OCI-LY3 (cell line): ENCODE measurements around the gene SPRY1.

ENCODE experiments used
- CTCF ChIP-seq: fragments of 200-600, 300-600 bp; sonication (generic); IDR thresholded peaks from 2 replicates; pipeline ENCODE4 v1.5.1; 2014; ENCODE audit warnings: antibody characterized with exemption, low read length, low read depth
- EZH2phosphoT487 ChIP-seq: fragments of 200-600 bp; shearing (Covaris generic); IDR thresholded peaks from 2 replicates; pipeline ENCODE4 v1.6.1; 2018; ENCODE audit warnings: antibody characterized with exemption, mixed run types, low read depth

DNA sequence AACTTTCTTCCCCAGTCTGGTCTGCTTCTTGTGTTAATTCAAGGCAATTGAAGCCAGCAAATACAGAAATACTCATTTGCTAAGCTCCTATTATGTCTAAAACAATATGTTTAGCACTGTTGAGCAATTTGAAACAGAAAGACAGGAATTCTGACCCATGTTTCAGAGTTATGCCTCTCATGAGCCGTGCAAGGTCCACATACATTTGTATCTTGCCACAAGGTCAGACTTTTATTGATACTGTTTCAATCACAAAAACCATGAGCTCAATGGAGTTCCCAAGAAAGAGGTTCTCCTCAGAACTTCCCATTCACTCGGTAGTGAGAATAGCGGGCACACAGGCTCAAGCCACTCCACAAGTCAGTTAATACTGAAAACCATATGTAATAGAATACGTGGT, 47.6 kb upstream of the SPRY1 start:
- no peak for TF ChIP-seq CTCF
- no peak for TF ChIP-seq EZH2phosphoT487
